NB4 (cell line): ENCODE results near the gene DSCAML1.
"Not testable (repeated sequence)": the region's sequence is repeated elsewhere in the genome, so short reads cannot be mapped to it uniquely, and the experiment has no call there.

Experiments used
- DNase-seq: peaks from one replicate; pipeline ENCODE4 v3.0.0; 2010; ENCODE audit warnings: low read depth
- H3K4me3 ChIP-seq: one replicate; pipeline ENCODE4 v1.5.1; 2011; ENCODE audit warnings: mild to moderate bottlenecking, low read depth, low read length, moderate library complexity
- MYC ChIP-seq: IDR thresholded peaks from 2 replicates; pipeline ENCODE4 v1.6.1; 2011; ENCODE audit warnings: low read depth, low read length
- POLR2A ChIP-seq: IDR thresholded peaks from 2 replicates; pipeline ENCODE4 v1.6.1; 2011; ENCODE audit warnings: mild to moderate bottlenecking; ENCODE audit not compliant: insufficient read length; ENCODE audit errors: extremely low read depth
- TF ChIP-seq, protein P1 (sequence below): IDR thresholded peaks from one replicate; pipeline ENCODE4 v1.5.1; 2012; ENCODE audit warnings: low read depth, low read length
- TF ChIP-seq, protein P2 (sequence below): IDR thresholded peaks from 2 replicates; pipeline ENCODE4 v1.6.1; 2011; ENCODE audit warnings: low read depth, low read length

DSCAML1 gene

DNA sequence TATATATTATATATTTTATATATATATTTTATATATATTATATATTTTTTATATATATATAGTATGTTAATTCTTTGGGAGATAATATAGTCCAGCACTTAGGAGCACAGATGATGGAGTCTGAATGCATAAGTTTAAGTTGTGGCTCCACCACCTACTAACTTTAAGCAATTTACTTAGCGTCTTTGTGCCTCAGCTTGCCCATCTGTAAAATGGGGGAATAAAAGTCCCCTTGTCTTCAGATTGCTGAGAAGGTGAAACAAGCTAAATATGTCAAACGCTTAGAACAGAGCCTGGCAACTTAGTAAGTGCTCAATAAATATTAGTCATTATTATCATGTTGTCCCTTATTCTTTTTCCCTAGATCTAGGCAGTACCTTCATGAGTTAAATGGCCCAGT is 27.5 kb downstream of the DSCAML1 start:
- no peak for DNase-seq
- H3K4me3 ChIP-seq: no peak overlapping the region
- no peak for TF ChIP-seq POLR2A
- TF ChIP-seq, protein P1, sequence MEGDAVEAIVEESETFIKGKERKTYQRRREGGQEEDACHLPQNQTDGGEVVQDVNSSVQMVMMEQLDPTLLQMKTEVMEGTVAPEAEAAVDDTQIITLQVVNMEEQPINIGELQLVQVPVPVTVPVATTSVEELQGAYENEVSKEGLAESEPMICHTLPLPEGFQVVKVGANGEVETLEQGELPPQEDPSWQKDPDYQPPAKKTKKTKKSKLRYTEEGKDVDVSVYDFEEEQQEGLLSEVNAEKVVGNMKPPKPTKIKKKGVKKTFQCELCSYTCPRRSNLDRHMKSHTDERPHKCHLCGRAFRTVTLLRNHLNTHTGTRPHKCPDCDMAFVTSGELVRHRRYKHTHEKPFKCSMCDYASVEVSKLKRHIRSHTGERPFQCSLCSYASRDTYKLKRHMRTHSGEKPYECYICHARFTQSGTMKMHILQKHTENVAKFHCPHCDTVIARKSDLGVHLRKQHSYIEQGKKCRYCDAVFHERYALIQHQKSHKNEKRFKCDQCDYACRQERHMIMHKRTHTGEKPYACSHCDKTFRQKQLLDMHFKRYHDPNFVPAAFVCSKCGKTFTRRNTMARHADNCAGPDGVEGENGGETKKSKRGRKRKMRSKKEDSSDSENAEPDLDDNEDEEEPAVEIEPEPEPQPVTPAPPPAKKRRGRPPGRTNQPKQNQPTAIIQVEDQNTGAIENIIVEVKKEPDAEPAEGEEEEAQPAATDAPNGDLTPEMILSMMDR: no peak
- TF ChIP-seq MYC: no peak
- TF ChIP-seq, protein P2, sequence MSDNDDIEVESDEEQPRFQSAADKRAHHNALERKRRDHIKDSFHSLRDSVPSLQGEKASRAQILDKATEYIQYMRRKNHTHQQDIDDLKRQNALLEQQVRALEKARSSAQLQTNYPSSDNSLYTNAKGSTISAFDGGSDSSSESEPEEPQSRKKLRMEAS: no peak

DNA sequence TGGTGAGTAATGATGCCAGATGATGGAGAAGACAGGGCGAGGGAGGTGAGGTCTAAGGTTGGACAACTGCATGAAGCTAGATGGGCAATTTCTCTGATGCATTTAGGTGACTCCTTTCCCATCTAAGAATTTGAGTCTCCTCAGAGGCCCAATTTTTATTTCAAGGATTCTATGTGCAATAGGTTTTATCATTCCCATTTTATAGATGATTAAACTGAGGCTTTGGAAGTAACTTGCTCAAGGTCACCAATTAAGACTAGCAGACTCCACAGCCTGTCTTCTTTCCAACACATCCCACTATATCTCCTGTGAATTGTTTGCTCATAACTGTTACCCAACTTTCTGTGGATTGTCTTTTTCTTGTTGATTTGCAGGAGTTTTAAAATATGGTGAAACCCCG is 28.5 kb downstream of the DSCAML1 start:
- TF ChIP-seq, protein P1: no peak
- TF ChIP-seq, protein P2: no peak
- TF ChIP-seq MYC (no peak), POLR2A (no peak)
- DNase-seq: no peak
- no peak overlapping the region for H3K4me3 ChIP-seq

DNA sequence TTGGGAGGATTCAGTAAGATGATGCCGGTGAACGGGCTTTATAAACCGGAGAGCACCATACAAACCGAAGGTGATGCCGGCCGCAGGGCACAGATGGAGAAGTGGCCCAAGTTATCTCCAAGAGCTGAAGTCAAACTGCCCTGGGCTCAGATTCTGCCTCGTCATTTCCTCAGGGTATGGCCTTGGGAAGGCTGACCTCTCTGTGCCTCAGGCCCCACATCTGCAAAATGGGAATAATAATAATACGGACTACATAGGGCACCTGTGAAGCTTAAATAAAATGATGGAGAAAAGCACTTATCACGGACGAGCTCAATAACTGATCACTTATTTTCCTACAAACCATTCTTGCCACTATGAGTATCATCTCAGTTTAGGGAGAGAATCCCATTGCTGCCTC is 29.9 kb downstream of the DSCAML1 start:
- DNase-seq: no peak
- TF ChIP-seq, protein P1: no peak
- TF ChIP-seq, protein P2: no peak
- TF ChIP-seq POLR2A: no peak
- no peak for TF ChIP-seq MYC

DNA sequence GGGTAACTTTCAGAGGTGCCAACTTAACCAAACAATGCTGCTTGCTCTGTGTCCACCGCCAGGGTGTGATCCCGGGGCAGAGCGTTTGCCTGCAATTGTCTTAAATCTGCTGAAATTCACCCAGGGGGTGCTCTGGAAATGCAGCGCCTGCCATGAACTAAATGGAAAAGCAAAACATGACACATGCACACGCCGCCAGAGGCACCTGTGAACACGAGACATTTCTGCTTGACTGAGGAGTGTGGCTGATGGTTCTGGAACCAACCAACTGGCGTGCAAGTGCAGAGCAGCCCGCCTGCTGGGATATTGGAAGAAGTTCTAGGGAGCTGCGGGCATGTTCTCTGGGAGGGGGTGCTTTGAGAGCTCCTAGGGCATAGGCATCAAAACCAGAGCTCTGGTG is 30.4 kb downstream of the DSCAML1 start:
- no peak for TF ChIP-seq POLR2A
- TF ChIP-seq, protein P2: no peak
- TF ChIP-seq, protein P1: no peak
- TF ChIP-seq MYC: no peak
- no peak overlapping the region for H3K4me3 ChIP-seq
- no peak for DNase-seq

More for the DNA sequence above, 29.9 kb downstream of the DSCAML1 start:
- no peak overlapping the region for H3K4me3 ChIP-seq

DNA sequence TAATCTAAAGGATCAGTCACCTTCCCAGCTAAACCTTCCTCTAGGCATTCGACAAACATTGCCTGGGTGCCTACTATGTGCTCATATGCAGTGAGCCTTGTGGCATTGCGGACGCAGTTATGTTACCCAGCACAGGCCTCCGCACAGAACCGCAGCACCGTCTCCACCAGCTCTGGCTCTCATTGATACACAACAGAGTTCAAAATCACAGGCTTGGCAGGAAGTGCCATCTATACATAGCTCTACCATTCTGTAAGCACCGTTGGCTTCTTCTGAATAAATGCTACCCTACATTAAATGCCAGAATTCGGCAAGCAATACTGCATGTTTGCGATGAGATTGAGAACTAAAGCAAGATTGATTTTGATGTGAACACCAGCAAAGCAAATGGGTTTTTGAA is 31.0 kb downstream of the DSCAML1 start:
- no peak for DNase-seq
- H3K4me3 ChIP-seq: no peak overlapping the region
- no peak for TF ChIP-seq MYC
- TF ChIP-seq, protein P1: no peak
- TF ChIP-seq, protein P2: no peak
- no peak for TF ChIP-seq POLR2A

DNA sequence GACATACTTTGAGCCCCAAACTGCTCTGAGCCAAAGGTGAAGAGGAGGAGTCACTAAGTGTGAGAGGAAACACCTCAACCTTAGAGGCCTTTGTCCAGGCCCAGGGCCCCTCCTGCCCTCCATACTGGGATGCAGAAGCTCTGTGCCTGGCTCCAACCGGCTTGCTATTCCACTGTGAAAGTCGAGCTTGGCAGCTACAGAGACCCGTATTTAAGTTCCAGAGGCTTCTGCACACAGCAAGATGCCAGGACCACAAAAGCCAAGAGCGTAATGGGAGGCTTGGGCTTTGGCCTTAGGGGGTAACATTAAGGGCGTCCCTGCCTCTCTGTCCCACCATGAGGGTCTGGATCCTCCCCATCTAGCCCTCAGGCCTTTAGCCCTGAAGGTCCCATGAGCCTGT is 31.9 kb downstream of the DSCAML1 start:
- H3K4me3 ChIP-seq: no peak overlapping the region
- no peak for TF ChIP-seq MYC
- TF ChIP-seq, protein P1: no peak
- no peak for TF ChIP-seq POLR2A
- TF ChIP-seq, protein P2: no peak
- no peak for DNase-seq

DNA sequence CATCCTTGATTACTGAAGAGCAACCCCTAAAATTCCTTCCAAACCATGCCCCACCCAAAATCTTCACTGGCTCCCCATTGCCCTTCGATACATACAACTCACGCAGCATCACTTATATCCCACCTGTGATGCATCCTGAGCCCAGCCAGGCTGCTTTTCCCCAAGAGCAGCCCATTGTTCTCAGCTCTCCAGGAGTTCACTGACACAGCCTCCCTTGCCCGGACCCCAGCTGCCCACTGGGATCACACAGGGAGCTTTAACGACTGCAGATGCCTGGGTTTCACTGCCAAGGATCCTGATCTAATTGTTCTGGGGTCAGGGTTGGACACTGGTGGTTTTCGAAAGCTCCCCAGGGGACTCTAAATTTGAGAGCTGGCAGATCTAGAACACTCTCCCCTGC is 33.6 kb downstream of the DSCAML1 start:
- DNase-seq, H3K4me3 ChIP-seq: not testable (repeated sequence)
